Cardiac fibroblast (primary cell): Measurements from ENCODE around the gene ALKBH3.

Experiments used
- DNase-seq, 2 donors: peaks; one replicate each; pipeline versions ENCODE4 v3.0.0 to v3.0.0-alpha.2; 2010; ENCODE audit warnings: low read depth in 2 of 2
- H3K4me3 ChIP-seq, 2 donors: replicated peaks in 1 of 2; 1 replicate in 1 of 2; 2 replicates in 1 of 2; pipeline ENCODE4 v1.5.1; 2011; ENCODE audit warnings: low read depth in 2 of 2, low read length in 2 of 2, mild to moderate bottlenecking in 2 of 2, moderate library complexity in 1 of 2
- TF ChIP-seq, protein P1 (sequence below): IDR thresholded peaks from one replicate; pipeline ENCODE4 v1.5.1; 2011; ENCODE audit warnings: low read depth, mild to moderate bottlenecking, low read length, inconsistent platforms

ALKBH3 gene

DNA sequence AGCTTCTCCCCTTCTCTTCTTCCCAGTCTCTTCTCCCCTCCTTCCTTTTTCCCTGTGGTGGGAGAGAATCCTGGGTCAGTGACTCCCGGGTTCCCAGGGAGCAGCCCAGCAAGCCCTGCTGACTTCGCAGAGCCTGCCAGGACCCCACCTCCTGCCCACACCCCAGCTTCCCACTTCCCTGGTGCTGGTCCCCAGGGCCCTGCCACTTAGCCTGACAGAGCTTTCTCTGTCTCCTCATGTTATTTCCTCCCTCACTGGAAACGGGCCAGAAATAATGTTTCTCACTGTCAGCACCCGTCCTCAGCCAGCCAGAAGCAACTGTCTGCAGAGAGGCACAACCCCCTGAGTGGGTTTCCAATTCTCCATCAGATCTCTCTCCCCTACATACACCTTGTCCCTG, 88.9 kb downstream of the ALKBH3 start:
- peak; percentile 44 to 46 for DNase-seq
- TF ChIP-seq, protein P1, sequence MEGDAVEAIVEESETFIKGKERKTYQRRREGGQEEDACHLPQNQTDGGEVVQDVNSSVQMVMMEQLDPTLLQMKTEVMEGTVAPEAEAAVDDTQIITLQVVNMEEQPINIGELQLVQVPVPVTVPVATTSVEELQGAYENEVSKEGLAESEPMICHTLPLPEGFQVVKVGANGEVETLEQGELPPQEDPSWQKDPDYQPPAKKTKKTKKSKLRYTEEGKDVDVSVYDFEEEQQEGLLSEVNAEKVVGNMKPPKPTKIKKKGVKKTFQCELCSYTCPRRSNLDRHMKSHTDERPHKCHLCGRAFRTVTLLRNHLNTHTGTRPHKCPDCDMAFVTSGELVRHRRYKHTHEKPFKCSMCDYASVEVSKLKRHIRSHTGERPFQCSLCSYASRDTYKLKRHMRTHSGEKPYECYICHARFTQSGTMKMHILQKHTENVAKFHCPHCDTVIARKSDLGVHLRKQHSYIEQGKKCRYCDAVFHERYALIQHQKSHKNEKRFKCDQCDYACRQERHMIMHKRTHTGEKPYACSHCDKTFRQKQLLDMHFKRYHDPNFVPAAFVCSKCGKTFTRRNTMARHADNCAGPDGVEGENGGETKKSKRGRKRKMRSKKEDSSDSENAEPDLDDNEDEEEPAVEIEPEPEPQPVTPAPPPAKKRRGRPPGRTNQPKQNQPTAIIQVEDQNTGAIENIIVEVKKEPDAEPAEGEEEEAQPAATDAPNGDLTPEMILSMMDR: no peak
- no peak overlapping the region for H3K4me3 ChIP-seq
